Measurements from ENCODE around the gene AMER2. TPM values are rescaled to one million over a fixed set of nuclear protein-coding genes. Genes with fewer than 3 reads are reported as not detected.

Gene AMER2
- total RNA-seq, 4 donors from 2014 or later: 0.94 to 9.5 TPM; not detected in 2

- TF ChIP-seq CTCF (IDR thresholded peaks at IDR 0.05; ENCODE audit: low read depth): no peak
Measured at GRCh38 chr13:25210842-25211569, 38.9 kb upstream of the AMER2 start.

GRCh38 chr13:25207291-25207810 lies 35.3 kb upstream of the AMER2 start:
- no peak for TF ChIP-seq CTCF (IDR thresholded peaks at IDR 0.05; ENCODE audit: low read depth)

- no peak for TF ChIP-seq CTCF (IDR thresholded peaks at IDR 0.05; ENCODE audit: low read depth)
Measured at GRCh38 chr13:25204863-25205262, 32.8 kb upstream of the AMER2 start.

GRCh38 chr13:25203127-25203740 lies 31.1 kb upstream of the AMER2 start:
- no peak for TF ChIP-seq CTCF (IDR thresholded peaks at IDR 0.05; ENCODE audit: low read depth)

- TF ChIP-seq CTCF (IDR thresholded peaks at IDR 0.05; ENCODE audit: low read depth): no peak
Measured at GRCh38 chr13:25200783-25201182, 28.7 kb upstream of the AMER2 start.

- no peak for TF ChIP-seq CTCF (IDR thresholded peaks at IDR 0.05; ENCODE audit: low read depth)
Measured at GRCh38 chr13:25198647-25199046, 26.6 kb upstream of the AMER2 start.

GRCh38 chr13:25196971-25197370 lies 24.9 kb upstream of the AMER2 start:
- TF ChIP-seq CTCF (IDR thresholded peaks at IDR 0.05; ENCODE audit: low read depth): no peak

Data from subcutaneous adipose tissue (tissue), 4 donors.